Astrocyte of the cerebellum (primary cell): ENCODE measurements around the gene CAMTA1.

Experiments used
- DNase-seq: peaks from one replicate; pipeline ENCODE4 v3.0.0-alpha.2; 2011; ENCODE audit warnings: low read depth
- H3K4me3 ChIP-seq: 2 replicates; pipeline ENCODE4 v1.5.1; 2011; ENCODE audit warnings: mild to moderate bottlenecking, low read depth, low read length, moderate library complexity
- in situ Hi-C: cut with HindIII; loops from 2 replicates; pipeline ENCODE4 v1.10.0; 2017; ENCODE audit warnings: low sequenced_read_pairs
- TF ChIP-seq, protein P1 (sequence below): IDR thresholded peaks from 2 replicates; pipeline ENCODE4 v1.5.1; 2012; ENCODE audit warnings: low read length, low read depth, moderate library complexity, mild to moderate bottlenecking; ENCODE audit errors: missing control alignments

CAMTA1 gene

DNA sequence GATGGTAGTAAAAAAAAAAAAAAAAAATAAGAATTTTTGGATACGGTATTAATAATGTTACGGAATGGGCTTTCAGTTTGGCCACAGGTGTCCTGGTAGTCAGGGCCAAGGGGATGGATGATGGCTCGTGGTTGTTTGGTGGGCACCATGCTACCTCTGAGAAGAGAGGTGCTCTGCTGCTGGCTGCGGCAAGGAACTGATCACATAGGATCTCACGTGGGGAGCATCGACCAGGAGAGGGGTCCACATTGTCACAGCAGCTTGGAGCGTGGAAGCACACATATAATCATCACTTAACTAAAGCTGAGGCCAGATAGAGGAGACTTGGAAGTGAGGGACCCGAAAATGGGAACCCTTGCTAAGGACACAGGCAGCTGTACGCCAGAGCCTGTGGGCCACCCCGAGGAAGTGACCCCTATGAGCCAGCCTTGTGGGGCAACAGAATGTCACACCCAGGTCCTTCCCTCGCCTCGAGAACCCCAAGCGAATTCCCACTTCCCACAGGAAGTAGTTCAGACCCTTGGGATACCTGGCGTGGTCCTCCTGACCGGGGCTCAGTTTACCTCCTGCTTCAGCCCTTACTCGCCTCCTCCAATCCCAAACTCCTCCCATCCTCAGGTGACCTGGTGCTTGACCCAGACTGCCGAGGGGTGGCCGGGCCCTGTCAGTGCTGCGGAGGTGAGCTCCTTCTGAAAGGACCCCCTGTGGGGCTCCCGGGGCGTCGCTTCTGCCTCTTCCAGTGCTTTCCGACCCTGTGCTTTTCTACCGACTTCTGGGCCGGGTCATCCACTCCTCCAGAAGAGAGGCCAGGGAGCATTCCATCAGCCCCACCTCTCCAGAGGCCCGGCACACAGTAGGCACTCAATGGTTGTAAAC lies 222.0 kb downstream of the CAMTA1 start:
- in situ Hi-C loops = no loop called here
- no peak for DNase-seq

DNA sequence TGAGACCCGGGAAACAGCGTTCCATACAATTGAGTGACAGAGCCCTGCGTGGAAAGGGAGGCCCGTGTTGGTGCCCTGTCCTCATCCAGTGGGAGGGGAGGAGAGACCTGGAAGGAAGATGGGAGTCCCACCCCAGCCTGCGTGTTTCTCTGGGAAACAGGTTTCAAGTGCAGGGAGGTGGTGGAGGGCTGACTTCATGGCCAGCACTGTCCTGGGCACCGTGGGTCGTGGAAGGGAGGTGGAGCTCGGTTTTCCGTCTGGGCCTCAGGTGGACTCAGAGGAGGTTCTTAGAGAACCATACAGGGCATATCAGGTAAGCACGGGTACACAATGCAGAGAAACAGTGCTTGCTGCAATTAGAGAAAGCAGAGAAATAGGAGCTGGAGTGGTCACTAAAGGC lies 222.6 kb downstream of the CAMTA1 start:
- DNase-seq = no peak
- in situ Hi-C loops = no loop called here
- TF ChIP-seq, protein P1, sequence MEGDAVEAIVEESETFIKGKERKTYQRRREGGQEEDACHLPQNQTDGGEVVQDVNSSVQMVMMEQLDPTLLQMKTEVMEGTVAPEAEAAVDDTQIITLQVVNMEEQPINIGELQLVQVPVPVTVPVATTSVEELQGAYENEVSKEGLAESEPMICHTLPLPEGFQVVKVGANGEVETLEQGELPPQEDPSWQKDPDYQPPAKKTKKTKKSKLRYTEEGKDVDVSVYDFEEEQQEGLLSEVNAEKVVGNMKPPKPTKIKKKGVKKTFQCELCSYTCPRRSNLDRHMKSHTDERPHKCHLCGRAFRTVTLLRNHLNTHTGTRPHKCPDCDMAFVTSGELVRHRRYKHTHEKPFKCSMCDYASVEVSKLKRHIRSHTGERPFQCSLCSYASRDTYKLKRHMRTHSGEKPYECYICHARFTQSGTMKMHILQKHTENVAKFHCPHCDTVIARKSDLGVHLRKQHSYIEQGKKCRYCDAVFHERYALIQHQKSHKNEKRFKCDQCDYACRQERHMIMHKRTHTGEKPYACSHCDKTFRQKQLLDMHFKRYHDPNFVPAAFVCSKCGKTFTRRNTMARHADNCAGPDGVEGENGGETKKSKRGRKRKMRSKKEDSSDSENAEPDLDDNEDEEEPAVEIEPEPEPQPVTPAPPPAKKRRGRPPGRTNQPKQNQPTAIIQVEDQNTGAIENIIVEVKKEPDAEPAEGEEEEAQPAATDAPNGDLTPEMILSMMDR = no peak
- no peak overlapping the region for H3K4me3 ChIP-seq

More for the DNA sequence above, 222.0 kb downstream of the CAMTA1 start:
- TF ChIP-seq, protein P1 = no peak
- no peak overlapping the region for H3K4me3 ChIP-seq

DNA sequence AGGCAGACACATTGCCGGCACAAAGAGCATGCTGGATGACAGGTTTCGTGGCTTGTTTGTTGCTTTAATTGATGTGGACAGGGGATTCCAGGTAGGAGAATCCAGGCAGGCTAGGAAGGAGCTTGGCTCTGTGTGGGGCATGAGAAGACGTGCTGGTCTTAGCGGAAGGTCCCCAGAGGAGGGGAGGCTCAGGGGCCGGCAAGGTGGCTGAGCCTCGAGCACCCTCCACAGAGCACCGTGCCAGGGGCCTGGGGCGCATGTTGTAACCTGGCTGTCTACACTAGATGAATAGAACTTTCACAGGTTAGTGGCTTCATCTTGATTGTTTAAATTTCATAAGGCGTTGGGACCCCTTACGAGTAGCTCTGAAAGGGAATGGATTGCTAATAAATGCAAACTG lies 223.1 kb downstream of the CAMTA1 start:
- H3K4me3 ChIP-seq = no peak overlapping the region
- DNase-seq = no peak
- in situ Hi-C loops = no loop called here
- TF ChIP-seq, protein P1 = no peak

DNA sequence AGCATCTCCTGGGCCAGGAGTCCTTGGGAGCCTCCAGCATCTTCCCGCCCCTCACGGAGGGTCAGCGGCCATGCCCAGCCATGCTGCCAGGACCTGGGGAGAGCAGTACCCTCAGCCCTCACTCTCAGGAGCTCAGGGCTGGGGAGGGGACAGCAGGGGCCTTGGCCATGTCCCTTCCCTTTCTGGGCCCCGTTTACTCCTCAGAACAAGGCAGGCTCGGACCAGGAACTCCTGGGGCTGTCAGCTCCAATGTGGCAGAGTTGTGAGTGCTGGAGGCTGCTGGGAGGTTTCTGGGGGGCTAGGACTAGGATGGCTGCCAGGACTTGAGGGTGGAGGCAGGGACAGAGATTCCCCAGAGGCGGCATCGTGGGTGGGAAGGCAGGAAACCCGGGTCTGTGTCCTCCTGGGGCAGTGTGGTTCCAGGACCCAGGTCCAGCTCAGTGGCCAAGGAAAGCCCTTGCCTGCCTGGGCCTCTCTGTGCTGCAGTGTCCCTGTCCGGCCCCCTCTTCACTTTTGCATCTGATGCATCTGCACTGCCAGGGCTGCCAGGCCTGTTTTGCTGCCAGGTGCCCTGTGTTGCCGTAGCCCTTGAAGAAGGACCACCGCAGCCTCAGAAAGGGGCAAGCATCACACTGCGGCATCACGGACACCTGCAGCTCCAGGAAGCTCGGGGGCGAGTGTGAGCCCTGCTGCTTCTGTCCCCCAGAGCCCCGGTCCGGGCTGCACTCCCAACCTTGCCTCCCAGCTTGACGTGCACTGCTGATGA lies 223.9 kb downstream of the CAMTA1 start:
- DNase-seq = no peak
- no peak overlapping the region for H3K4me3 ChIP-seq
- in situ Hi-C loops = no loop called here
- TF ChIP-seq, protein P1 = no peak

DNA sequence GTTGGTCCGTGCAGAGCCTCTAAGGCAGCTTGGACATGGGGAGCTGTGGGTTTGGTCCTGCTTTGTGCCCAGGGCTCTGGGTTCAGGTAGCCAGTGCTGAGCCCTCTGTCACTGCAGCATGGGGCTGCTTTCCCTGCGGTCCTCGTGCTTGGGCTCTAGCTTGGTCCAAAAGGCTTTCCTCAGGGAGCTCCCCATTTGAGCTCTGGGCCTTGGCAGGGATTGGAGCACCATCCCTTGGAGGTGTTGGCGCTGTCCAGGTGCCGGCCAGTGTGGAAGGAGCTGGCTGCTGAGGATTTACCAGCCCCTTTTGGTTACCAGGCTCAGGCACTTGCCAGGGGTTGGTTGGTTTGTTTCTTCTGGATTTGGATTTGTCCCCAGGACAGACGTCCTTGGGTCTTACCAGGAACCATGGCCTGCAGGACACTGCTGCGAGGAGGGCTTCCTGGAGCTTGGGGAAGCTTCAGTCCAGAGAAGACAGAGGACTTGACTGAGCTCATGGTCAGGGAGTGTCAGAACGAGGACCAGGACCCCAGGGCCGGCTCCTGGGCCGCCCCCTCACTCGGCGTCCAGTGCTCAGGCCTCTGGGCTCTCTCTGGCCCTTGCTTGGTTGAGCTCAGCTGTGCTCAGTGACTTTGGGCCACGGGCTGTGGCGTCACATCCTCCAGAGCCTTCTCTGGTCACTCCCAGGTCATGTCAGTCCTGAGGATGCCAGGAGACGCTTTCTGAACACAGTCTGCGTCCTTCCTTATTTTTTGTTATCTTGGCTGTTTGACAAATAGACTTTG lies 224.7 kb downstream of the CAMTA1 start:
- in situ Hi-C loops = loop anchor here (5.0 kb wide), 1 partner anchor 67 kb away; no protein-coding TSS in a partner anchor
- H3K4me3 ChIP-seq = no peak overlapping the region
- no peak for DNase-seq
- TF ChIP-seq, protein P1 = no peak

DNA sequence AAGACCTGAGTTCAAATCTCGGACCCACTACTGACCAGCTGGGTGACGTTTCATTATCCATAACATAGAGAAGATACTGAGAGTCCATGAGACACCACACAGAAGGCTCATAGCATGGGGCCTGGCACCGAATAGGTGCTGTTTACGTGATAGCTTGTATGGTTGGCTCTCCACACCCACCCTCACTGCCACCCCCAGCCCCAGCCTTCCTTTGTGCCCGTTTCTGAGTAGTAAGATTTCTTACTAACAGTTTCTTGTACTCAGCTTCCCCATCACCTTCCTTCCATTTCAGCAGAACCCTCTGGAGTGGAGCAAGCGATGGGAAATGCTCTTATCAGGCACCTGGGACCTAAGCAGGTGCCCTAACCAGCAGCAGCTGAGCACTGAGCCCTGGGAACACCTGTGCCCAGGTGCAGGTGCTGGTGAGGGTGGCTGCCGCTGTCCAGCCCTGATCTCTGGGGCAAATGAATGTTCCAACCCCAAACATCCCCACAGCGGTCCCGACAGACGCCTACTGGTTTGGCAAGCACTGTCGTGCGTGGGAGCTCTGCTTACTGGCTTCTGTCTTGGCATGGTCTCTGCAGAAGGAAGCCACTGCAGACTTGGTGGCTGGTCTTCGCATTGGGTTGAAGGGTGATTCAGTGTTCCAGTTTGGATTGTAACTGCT lies 225.4 kb downstream of the CAMTA1 start:
- in situ Hi-C loops = loop anchor here (5.0 kb wide), 1 partner anchor 67 kb away; no protein-coding TSS in a partner anchor
- no peak overlapping the region for H3K4me3 ChIP-seq
- DNase-seq = no peak
- TF ChIP-seq, protein P1 = no peak
